ENCODE measurements around the gene GPHN.
"Not testable (repeated sequence)": the region's sequence is repeated elsewhere in the genome, so short reads cannot be mapped to it uniquely, and the experiment has no call there.

GPHN gene

GRCh38 chr14:66802962-66803361, 295.0 kb downstream of the GPHN start:
- DNase-seq (ENCODE audit: low read depth in 2 of 2): no peak

DNA sequence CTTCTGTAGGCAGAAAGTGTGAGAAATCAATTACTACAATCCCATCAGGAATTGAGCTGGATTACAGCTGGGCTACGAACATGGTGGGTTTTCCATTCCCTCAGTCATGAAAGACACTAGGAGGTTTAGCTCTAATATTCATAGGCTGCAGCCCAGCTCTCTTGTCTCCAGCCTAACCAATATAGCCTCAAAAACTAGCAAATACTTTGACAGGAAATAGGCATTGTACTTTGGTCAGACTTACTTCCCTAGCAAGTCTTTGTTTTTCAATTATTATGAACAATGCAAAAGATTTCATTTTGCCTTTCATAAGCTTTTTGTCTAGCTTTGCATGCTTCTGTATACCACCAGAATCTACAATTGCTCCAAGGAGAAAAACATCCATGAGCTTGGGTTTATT, 296.2 kb downstream of the GPHN start:
- no peak for DNase-seq (ENCODE audit: low read depth in 2 of 2)

DNA sequence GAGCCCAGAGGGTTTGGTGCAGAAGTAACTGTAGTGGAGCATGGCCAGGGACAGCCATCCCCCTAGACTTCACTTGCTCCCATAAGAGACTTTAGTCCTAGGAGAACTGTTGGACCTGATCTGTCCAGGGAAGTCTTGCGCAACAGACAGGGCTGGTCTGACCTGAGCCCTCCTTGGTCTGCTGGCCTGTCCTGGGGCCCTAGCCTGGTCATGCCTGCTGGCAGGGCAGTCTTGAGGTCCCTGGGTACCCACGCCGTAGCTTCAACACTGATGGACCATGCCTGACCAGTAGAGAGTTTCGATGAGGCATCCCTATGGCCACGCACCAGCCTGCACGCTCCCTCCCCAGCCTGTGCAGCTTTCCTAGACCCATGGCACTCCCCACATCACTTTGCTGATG, 305.7 kb downstream of the GPHN start:
- DNase-seq (ENCODE audit: low read depth in 2 of 2): no peak

- DNase-seq (ENCODE audit: low read depth in 2 of 2): no peak
Observed at GRCh38 chr14:66815687-66816086, 307.7 kb downstream of the GPHN start.

DNA sequence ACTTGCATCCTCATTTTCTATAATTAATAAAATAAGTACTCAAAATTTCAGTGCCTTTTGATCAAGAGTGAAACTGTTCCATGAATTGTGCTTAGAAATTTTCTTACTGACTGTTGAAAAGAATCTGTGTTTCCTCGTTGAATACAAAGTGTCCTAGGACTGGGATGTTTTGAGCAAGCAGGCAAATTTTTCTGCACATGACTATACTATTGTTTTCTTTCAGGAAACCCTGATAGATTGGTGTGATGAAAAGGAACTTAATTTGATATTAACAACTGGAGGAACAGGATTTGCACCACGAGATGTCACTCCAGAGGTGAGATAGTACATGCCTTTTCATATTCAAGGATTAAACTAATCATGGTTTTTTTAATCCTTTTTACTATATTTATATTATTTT, 316.3 kb downstream of the GPHN start:
- DNase-seq (ENCODE audit: low read depth in 2 of 2): no peak

- no peak for DNase-seq (ENCODE audit: low read depth in 2 of 2)
Observed at GRCh38 chr14:66827182-66827581, 319.2 kb downstream of the GPHN start.

- DNase-seq (ENCODE audit: low read depth in 2 of 2): no peak
Observed at GRCh38 chr14:66831173-66831572, 323.2 kb downstream of the GPHN start.

DNA sequence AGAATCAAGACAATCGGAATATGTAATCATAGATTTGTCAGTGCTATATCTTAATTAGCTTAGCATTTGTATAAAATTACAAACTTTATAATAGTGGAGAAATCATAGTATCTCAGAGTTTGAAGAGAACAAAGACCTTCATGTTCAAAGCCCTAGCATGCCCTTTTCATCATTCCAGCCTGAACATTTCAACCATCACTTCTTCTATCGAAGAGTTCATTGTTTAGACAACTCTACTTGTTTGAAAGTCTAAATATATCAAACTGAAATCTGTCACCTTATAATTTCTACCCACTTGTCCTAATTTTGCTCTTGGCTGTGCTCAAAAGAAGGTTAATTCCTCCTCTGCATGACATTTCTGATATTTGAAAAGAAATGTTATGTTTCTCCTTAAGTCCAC, 325.9 kb downstream of the GPHN start:
- no peak for DNase-seq (ENCODE audit: low read depth in 2 of 2)

DNA sequence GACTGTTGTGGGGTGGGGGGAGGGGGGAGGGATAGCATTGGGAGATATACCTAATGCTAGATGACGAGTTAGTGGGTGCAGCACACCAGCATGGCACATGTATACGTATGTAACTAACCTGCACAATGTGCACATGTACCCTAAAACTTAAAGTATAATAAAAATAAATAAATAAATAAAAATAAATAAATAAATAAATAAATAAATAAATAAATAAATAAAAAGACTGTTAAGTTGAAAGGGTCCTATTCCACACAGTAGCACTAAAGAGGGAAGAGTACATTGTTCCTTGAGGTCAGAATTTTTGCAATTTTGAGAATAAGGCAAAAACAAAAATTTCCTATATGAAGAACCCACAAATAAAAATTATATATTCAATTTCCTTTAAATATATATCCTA, 329.5 kb downstream of the GPHN start:
- not testable (repeated sequence) for DNase-seq (ENCODE audit: low read depth in 2 of 2)

DNA sequence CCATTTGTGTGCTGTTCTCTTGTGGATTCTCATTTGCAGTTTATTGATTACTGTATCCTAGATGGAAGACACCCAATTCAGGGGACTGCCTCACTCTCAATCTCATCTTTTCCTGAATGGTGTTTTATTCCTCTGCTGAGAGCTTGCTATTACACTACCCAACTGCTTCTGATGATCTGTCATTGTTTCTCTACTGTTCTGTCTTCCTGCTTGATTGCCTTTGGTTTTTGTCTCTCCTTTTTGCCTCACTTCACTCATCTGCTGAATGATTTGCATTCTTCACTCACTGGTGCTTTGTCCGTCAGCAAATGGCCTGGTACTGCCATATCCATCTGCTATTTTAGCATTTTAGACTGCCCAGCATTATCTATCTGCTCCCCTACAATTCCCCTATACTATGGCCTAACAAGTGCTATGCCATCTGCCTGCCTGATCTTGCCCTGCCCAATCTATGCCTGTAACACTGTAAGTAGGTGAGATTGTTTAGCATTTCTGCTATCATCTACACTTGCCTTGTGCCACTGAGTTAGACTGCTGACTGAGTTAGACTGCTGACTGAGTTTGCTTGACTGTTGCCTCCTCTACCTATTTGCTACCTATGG, 335.1 kb downstream of the GPHN start:
- no peak for DNase-seq (ENCODE audit: low read depth in 2 of 2)

- no peak for DNase-seq (ENCODE audit: low read depth in 2 of 2)
Observed at GRCh38 chr14:66850258-66850888, 342.4 kb downstream of the GPHN start.

DNA sequence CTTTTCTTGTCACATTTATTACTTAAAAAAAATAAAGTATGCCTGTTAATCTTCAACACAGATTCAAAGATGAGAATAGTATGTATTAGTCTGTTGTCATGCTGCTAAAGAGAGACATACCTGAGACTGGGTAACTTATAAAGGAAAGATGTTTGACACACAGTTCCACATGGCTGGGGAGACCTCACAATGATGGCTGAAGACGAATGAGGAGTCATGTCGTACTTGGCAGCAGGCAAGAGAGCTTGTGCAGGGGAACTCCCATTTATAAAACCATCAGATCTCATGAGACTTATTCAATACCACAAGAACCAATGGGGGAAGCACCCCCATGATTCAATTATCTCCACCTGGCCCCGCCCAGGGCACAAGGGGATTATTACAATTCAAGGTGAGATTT, 345.4 kb downstream of the GPHN start:
- DNase-seq (ENCODE audit: low read depth in 2 of 2): no peak

GRCh38 chr14:66857867-66858266, 349.9 kb downstream of the GPHN start:
- no peak for DNase-seq (ENCODE audit: low read depth in 2 of 2)

- no peak for DNase-seq (ENCODE audit: low read depth in 2 of 2)
Observed at GRCh38 chr14:66859063-66859671, 351.2 kb downstream of the GPHN start.

DNA sequence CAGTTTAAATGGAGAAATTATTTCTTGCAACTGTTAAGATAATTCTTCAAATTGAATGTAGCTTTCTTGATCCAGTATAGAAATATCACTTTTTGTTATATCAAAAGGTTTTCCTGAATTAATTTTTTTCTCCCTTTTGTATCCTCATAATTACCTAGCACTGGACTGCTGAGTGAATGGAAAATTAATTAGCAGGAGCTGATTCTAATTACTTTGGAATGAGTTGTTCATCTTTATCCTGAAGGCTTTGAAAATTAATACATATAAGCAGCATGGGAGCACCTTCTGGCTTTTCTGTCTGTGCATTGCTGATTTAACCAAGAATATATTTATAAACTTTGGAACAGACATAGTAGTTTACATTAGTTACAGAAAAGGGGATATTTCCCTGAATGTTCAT, 373.6 kb downstream of the GPHN start:
- DNase-seq (ENCODE audit: low read depth in 2 of 2): no peak

GRCh38 chr14:66884149-66884548, 376.2 kb downstream of the GPHN start:
- DNase-seq (ENCODE audit: low read depth in 2 of 2): no peak

DNA sequence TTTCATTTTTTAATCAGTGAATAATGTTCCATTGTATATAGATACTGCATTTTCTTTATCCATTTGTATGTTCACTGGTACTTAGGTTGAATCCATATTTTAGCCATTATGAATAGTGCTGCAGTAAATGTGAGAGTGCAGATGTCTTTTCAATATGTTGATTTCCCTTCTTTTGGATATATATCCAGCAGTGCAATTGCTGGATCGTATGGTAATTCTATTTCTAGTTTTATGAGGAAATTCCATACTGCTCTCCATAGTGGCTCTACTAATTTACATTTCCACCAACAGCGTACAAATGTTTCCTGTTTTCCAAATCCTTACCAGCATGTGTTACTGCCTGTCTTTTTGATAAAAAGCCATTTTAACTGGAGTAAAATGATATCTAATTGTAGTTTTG, 392.8 kb downstream of the GPHN start:
- no peak for DNase-seq (ENCODE audit: low read depth in 2 of 2)

- DNase-seq (ENCODE audit: low read depth in 2 of 2): no peak
Observed at GRCh38 chr14:66910311-66910840, 402.4 kb downstream of the GPHN start.

DNA sequence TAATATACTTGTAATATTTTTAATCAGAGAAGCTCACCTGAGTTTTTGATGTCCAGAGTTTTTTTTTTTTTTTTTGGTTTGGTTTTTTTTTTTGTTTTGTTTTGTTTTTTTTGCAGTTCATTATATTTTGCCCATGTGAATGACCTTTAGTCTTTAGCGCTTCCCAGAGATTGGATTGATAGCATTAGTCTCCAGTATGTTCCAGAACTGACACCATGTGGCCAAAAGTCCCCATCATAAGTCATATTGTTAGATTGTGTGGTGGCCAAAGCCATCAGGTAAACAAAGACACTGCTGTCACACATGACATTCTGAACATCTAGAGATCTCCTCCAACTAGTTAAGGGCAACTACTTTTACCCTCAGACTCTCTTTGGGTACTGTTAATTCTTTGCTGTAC, 408.5 kb downstream of the GPHN start:
- DNase-seq (ENCODE audit: low read depth in 2 of 2): no peak

DNA sequence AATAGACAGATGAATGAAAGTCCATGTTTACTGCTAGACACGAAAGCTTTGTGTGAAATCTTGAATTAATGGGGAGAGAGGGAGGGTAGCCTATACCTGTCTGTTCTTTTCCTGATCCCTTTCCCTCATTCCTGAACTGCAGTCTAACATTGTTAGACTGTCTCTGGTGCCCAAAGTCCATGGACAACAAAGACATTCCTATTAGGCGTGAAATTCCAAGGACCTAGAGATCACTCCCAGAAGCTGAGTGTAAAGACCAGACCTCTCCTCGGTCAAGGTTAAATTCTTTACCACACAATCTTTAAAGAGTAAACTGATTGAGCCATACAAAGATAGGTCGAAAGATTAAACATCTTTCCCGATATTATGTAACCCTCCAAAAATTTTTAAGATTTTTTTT, 410.6 kb downstream of the GPHN start:
- no peak for DNase-seq (ENCODE audit: low read depth in 2 of 2)

GRCh38 chr14:66920196-66920595, 412.2 kb downstream of the GPHN start:
- DNase-seq (ENCODE audit: low read depth in 2 of 2): no peak

GRCh38 chr14:66923251-66923650, 415.3 kb downstream of the GPHN start:
- DNase-seq (ENCODE audit: low read depth in 2 of 2): no peak

DNA sequence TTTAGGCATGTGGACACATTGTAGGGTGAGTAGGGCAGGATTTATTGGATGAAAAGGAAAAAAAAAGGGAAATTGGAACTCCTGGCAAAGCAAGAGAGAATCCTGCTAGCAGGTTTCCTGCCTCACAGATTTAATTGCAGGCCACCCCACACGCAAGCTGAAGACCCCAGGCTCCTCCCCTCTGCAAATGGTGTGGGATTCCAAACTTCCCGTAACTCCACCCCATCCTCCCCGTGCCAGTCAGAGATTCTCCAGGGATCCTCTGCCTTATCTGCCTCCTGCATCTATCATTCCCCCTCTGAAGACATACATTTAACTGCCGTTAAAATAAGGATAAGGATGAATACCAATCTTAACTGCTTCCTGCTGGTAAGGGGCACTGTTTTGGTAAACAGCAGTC, 431.5 kb downstream of the GPHN start:
- DNase-seq (ENCODE audit: low read depth in 2 of 2): no peak

Data from stimulated activated CD8-positive, alpha-beta memory T cell treated with anti-CD3 and anti-CD28 coated beads, Interleukin-2, amount 100 ng/mL, for 48 hours (primary cell).